IPS-18a (cell line): ENCODE results near the gene SORBS1.

ENCODE experiments used
- H3K27ac ChIP-seq: one replicate; pipeline ENCODE4 v1.5.1; 2013; ENCODE audit warnings: low read length
- H3K27me3 ChIP-seq: one replicate; pipeline ENCODE4 v1.6.1; 2013; ENCODE audit warnings: mild to moderate bottlenecking, low read length; ENCODE audit not compliant: control insufficient read depth, insufficient read depth
- H3K36me3 ChIP-seq: one replicate; pipeline ENCODE4 v1.6.1; 2013; ENCODE audit warnings: low read depth, low read length; ENCODE audit not compliant: control insufficient read depth
- H3K4me1 ChIP-seq: one replicate; pipeline ENCODE4 v1.6.1; 2013; ENCODE audit warnings: low read depth, low read length; ENCODE audit not compliant: control insufficient read depth
- H3K4me3 ChIP-seq: one replicate; pipeline ENCODE4 v1.5.1; 2013; ENCODE audit warnings: low read length
- H3K9ac ChIP-seq: one replicate; pipeline ENCODE4 v1.6.1; 2013; ENCODE audit warnings: mild to moderate bottlenecking, low read length, moderate library complexity
- H3K9me3 ChIP-seq: one replicate; pipeline ENCODE4 v1.6.1; 2013; ENCODE audit warnings: low read depth, low read length; ENCODE audit not compliant: control insufficient read depth

The SORBS1 gene

DNA sequence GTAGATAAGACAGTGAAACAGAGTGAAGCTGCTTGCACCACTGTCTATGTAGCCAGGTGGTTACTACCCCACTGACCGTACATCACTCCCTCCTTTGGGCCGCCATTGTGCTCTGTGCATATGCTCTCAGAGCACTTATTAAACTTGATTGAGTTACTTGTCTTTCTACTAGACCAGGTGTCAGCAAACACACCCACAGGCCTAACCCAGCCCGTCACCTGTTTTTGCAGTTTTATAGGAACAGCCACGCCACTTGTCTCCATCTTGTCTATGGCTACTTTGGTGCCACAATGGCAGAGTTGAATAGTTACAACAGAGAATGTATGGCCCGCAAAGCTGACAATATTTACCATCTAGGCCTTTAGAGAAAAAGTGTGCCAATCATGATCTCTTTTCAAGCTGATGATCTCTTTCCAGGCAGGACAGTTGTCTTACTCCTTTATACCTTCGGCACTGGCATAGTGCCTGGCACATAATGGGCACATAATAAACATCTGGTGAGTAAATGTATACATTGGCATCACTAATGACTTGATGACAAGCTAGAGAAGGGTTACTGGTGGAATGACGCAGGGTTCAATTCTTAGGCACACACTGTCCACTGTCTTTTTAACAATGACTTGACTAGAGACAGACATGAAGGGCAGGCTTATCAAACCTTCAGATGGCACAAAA lies 36.7 kb downstream of the SORBS1 start:
- Histone ChIP-seq H3K4me1 (peaks cover 5% of the 10 kb centered on the region), H3K4me3 (no peak overlapping the region), H3K9me3 (no peaks in the 10 kb centered on the region), H3K27me3 (no peaks in the 10 kb centered on the region), H3K36me3 (no peaks in the 10 kb centered on the region), H3K27ac (no peak overlapping the region), H3K9ac (no peak overlapping the region)

GRCh38 chr10:95522117-95522516 lies 39.1 kb downstream of the SORBS1 start:
- no peak overlapping the region for H3K4me3 ChIP-seq
- H3K27me3 ChIP-seq = no peaks in the 10 kb centered on the region
- no peak overlapping the region for H3K27ac ChIP-seq
- no peaks in the 10 kb centered on the region for H3K36me3 ChIP-seq
- peaks cover 17% of the 10 kb centered on the region for H3K4me1 ChIP-seq
- no peak overlapping the region for H3K9ac ChIP-seq
- H3K9me3 ChIP-seq = no peaks in the 10 kb centered on the region

DNA sequence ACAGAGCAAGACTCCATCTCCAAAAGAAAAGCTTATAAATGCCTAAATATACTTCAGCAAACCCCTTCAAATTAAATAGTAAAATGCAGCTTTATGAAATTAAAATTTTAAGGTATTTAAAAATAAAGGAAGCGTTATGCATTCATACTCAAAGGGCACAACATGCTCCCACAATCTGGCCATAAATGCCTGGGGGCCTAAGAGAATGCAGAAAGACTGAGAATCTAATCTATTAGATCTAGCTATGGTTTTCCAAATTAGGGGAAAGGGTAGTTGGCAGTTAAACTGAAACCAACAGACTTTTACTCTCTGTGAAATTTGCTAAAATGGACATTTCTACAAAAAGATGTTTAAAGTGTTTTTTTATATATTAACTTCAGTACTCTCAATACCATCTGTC lies 40.6 kb downstream of the SORBS1 start:
- no peaks in the 10 kb centered on the region for H3K9me3 ChIP-seq
- no peaks in the 10 kb centered on the region for H3K27me3 ChIP-seq
- peaks cover 17% of the 10 kb centered on the region for H3K4me1 ChIP-seq
- no peaks in the 10 kb centered on the region for H3K36me3 ChIP-seq
- H3K4me3 ChIP-seq = no peak overlapping the region
- no peak overlapping the region for H3K9ac ChIP-seq
- H3K27ac ChIP-seq = no peak overlapping the region

GRCh38 chr10:95518455-95519452 lies 42.4 kb downstream of the SORBS1 start:
- Histone ChIP-seq H3K27ac (no peak overlapping the region), H3K36me3 (no peaks in the 10 kb centered on the region), H3K27me3 (no peaks in the 10 kb centered on the region), H3K4me3 (no peak overlapping the region), H3K9me3 (no peaks in the 10 kb centered on the region), H3K9ac (no peak overlapping the region), H3K4me1 (peaks cover 17% of the 10 kb centered on the region)

GRCh38 chr10:95517536-95518454 lies 43.4 kb downstream of the SORBS1 start:
- Histone ChIP-seq H3K9ac (no peak overlapping the region), H3K4me3 (no peak overlapping the region), H3K4me1 (peaks cover 17% of the 10 kb centered on the region), H3K36me3 (no peaks in the 10 kb centered on the region), H3K9me3 (no peaks in the 10 kb centered on the region), H3K27ac (no peak overlapping the region), H3K27me3 (no peaks in the 10 kb centered on the region)

DNA sequence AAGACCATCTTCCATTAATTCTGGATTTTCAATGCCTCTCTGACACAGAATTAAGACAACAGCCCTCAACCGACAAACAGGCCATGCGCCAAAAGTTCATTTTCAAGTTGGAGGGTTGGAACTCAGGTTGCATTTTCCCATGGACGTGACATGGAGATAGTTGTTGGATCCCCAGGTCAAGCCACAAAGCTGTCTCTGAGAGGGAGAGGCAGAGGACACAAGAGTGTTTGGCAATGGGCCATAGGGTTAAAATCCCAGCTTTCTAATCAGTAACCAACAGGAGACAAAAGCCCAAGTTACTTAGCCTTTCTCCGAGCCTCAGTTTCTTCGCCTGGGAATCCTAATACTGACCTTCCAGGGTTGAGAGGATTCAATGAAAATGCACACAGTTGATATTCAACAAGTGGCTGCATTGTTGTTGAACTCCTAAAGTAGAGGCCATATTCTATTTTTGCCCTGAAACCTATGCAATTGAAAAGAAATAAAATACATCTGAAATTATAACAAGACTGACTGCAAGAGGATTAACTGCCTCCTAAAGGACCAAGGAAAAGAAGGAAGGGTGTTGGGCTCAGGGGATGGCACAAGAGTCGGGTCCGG lies 44.3 kb downstream of the SORBS1 start:
- Histone ChIP-seq H3K27me3 (no peaks in the 10 kb centered on the region), H3K4me1 (peaks cover 17% of the 10 kb centered on the region), H3K9me3 (no peaks in the 10 kb centered on the region), H3K36me3 (no peaks in the 10 kb centered on the region), H3K4me3 (no peak overlapping the region), H3K27ac (no peak overlapping the region), H3K9ac (no peak overlapping the region)

DNA sequence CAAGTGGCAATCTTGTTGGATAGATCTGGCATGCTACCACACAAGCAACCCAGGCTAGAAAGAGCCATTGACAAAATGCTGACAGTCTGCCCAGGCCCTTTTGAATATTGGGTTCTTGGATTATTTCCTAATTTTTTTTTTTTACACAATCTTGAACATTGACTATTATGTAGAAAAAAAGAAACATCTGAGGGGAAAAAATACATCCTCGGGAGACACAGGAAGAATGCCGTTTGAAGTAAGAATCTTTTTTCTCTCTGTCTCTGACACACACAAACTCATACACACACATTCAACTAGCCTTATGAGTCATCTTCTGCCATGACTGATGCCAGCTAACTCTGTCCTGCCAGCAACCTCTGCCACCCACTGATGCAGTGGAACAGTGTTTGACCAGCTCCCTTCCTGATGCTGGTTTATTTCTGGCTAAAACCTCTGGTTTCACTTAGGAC lies 47.2 kb downstream of the SORBS1 start:
- Histone ChIP-seq H3K4me3 (no peak overlapping the region), H3K27ac (no peak overlapping the region), H3K27me3 (no peaks in the 10 kb centered on the region), H3K9ac (no peak overlapping the region), H3K9me3 (no peaks in the 10 kb centered on the region), H3K36me3 (no peaks in the 10 kb centered on the region), H3K4me1 (peaks cover 21% of the 10 kb centered on the region)

- no peak overlapping the region for H3K27ac ChIP-seq
- H3K4me1 ChIP-seq = peaks cover 17% of the 10 kb centered on the region
- H3K27me3 ChIP-seq = no peaks in the 10 kb centered on the region
- no peak overlapping the region for H3K9ac ChIP-seq
- no peaks in the 10 kb centered on the region for H3K9me3 ChIP-seq
- H3K4me3 ChIP-seq = no peak overlapping the region
- H3K36me3 ChIP-seq = no peaks in the 10 kb centered on the region
These were observed 48.1 kb downstream of the SORBS1 start for GRCh38 chr10:95513008-95513589.

DNA sequence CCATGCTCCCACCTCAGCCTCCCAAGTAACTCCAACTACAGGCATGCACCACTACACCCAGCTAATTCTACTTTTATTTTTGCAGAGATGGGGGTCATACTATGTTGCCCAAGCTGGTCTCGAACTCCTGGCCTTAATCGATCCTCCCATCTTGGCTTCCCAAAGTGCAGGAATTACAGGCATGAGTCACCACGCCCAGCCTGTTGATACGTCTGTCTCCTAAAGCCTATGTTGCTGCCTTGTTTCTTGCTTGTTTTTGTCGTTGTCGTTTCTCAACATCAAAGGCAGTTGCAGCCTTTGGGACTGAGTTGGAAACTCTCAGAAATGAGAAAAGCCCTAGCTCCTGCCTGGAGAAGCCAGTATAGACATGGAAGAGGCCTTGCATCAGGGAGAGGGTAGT lies 49.9 kb downstream of the SORBS1 start:
- H3K4me3 ChIP-seq = no peak overlapping the region
- H3K27ac ChIP-seq = no peak overlapping the region
- H3K4me1 ChIP-seq = peaks cover 15% of the 10 kb centered on the region
- H3K27me3 ChIP-seq = no peaks in the 10 kb centered on the region
- H3K9ac ChIP-seq = no peak overlapping the region
- no peaks in the 10 kb centered on the region for H3K9me3 ChIP-seq
- no peaks in the 10 kb centered on the region for H3K36me3 ChIP-seq

- Histone ChIP-seq H3K9ac (no peak overlapping the region), H3K27ac (no peak overlapping the region), H3K36me3 (no peaks in the 10 kb centered on the region), H3K9me3 (no peaks in the 10 kb centered on the region), H3K4me3 (no peak overlapping the region), H3K27me3 (no peaks in the 10 kb centered on the region), H3K4me1 (peaks cover 20% of the 10 kb centered on the region)
These were observed 51.9 kb downstream of the SORBS1 start for GRCh38 chr10:95509251-95509650.
